ENCODE data around the gene TMEM170A. TPM values are rescaled to one million over a fixed set of nuclear protein-coding genes. Genes with fewer than 3 reads are reported as not detected.

TMEM170A gene
- total RNA-seq, 1 experiment from 2014 or later, result 46.8 TPM

- H2AK5ac ChIP-seq (ENCODE audit: insufficient read length, low read length), result no peak overlapping the region
- H2BK20ac ChIP-seq (ENCODE audit: low read depth, low read length, poor library complexity, severe bottlenecking), result peak overlapping the region; percentile 84
- H3K27ac ChIP-seq (ENCODE audit: insufficient read length, low read depth, low read length), result no peak overlapping the region
- no peaks in the 10 kb centered on the region for H3K9me3 ChIP-seq (ENCODE audit: control insufficient read depth, low read depth, low read length)
- Mint-ChIP-seq H3K4me3 (no peak overlapping the region), H3K4me1 (peaks cover 26 to 30% of the 10 kb centered on the region in 2 experiments), H3K27me3 (ENCODE audit: low read depth) (no peaks in the 10 kb centered on the region; the same call in 1 of the 2 replicates), H3K9me3 (peaks cover 0 to 7% of the 10 kb centered on the region in 2 experiments; a peak in 3 of 5 replicates), H3K27ac (peak overlapping the region; percentile 7 to 94 (median 41); a peak in 4 of 7 replicates), H3K36me3 (ENCODE audit: insufficient read depth in 1 of 3, low read depth in 3 of 3) (peaks cover 22 to 31% (median 22%) of the 10 kb centered on the region in 3 experiments)
- peaks cover 5% of the 10 kb centered on the region; the same call in 1 of the 2 replicates for H3K4me1 ChIP-seq (ENCODE audit: insufficient read depth, low read length)
- no peaks in the 10 kb centered on the region for H4K20me1 ChIP-seq (ENCODE audit: control insufficient read depth, insufficient read depth, insufficient read length)
- no peak overlapping the region for H3K4ac ChIP-seq (ENCODE audit: low read depth, low read length)
- no peaks in the 10 kb centered on the region for H3K23me2 ChIP-seq (ENCODE audit: insufficient read length, low read depth, low read length, poor library complexity, severe bottlenecking)
- WGBS (ENCODE audit: extremely low coverage, insufficient read length, low lambda C conversion rate), result no CpG with 5 or more reads among the region's 17 CpGs
- DNase-seq, result no peak
- no peaks in the 10 kb centered on the region for H3K79me1 ChIP-seq (ENCODE audit: insufficient read depth, low read depth, low read length, poor library complexity, severe bottlenecking)
- no peak overlapping the region for H3K4me2 ChIP-seq (ENCODE audit: insufficient read depth, insufficient read length, low read length)
- no peak for TF ChIP-seq CTCF (conservative IDR thresholded peaks at IDR 0.05)
- H2AFZ ChIP-seq (ENCODE audit: low read length), result no peak overlapping the region
- H4K5ac ChIP-seq (ENCODE audit: insufficient read length, low read depth, low read length), result peak overlapping the region; percentile 75
- no peak overlapping the region for H3K23ac ChIP-seq (ENCODE audit: insufficient read length, low read depth, low read length)
- H3K79me2 ChIP-seq (ENCODE audit: insufficient read depth, low read length), result no peaks in the 10 kb centered on the region
- H3K18ac ChIP-seq (ENCODE audit: insufficient read length, low read depth, low read length), result peak overlapping the region; percentile 2
- H3K56ac ChIP-seq (ENCODE audit: insufficient read length, low read depth, low read length), result no peak overlapping the region
- no peak overlapping the region for H4K8ac ChIP-seq (replicated peaks; ENCODE audit: insufficient read length, low read depth, low read length)
- no peak overlapping the region; the same call in 1 of the 2 replicates for H3K14ac ChIP-seq (ENCODE audit: insufficient read depth, low read length)
- no peaks in the 10 kb centered on the region for H3K27me3 ChIP-seq (ENCODE audit: insufficient read depth, low read length)
- peak overlapping the region; percentile 17 for H2BK12ac ChIP-seq (ENCODE audit: insufficient read length, low read depth, low read length)
- H2BK120ac ChIP-seq (ENCODE audit: low read depth, low read length, poor library complexity, severe bottlenecking), result no peak overlapping the region
- no peak overlapping the region for H3T11ph ChIP-seq (ENCODE audit: low read length)
- peak overlapping the region; percentile 57 for H4K91ac ChIP-seq (ENCODE audit: insufficient read length, low read depth, low read length)
- H2BK5ac ChIP-seq (ENCODE audit: insufficient read length, low read length), result peak overlapping the region; percentile 11
- H2BK15ac ChIP-seq (ENCODE audit: low read depth, low read length), result no peak overlapping the region
- H3K9ac ChIP-seq (ENCODE audit: extremely low read depth, insufficient read length, low read length), result no peak overlapping the region
Measured at GRCh38 chr16:75472908-75473877, 8.7 kb upstream of the TMEM170A start.

Data from H9 (cell line).